WTC11 (cell line): ENCODE data around the gene RAB43. TPM values are rescaled to one million over a fixed set of nuclear protein-coding genes. Genes with fewer than 3 reads are reported as not detected.

ENCODE experiments used
- ATAC-seq: fragments of 200-7000 bp; cut with Tn5 transposase; 2 replicates; pipeline ENCODE4 v1.10.0; 2021; ENCODE audit warnings: mild to moderate bottlenecking, moderate library complexity
- CTCF ChIA-PET: fragments of 300-600 bp; sonication (Branson Sonifier 250); formaldehyde crosslinking; loops from one replicate; lab custom pipeline; 2021; ENCODE audit warnings: antibody characterized with exemption; lab: Charles Lee
- POLR2A ChIA-PET: fragments of 350-600 bp; sonication (Branson Sonifier 250); formaldehyde crosslinking; loops from one replicate; lab custom pipeline; 2021; ENCODE audit warnings: antibody characterized with exemption; lab: Charles Lee
- DNase-seq: peaks from one replicate; pipeline ENCODE4 v3.0.0; 2021; ENCODE audit warnings: low spot score
- H3K27ac Mint-ChIP-seq: 2 replicates; pipeline ENCODE4 v1.8.0; 2021; ENCODE audit warnings: mixed read lengths
- H3K27me3 Mint-ChIP-seq: 2 replicates; pipeline ENCODE4 v1.8.0; 2021; ENCODE audit warnings: low read depth, mild to moderate bottlenecking, moderate library complexity, mixed read lengths
- H3K36me3 Mint-ChIP-seq: 2 replicates; pipeline ENCODE4 v1.8.0; 2021; ENCODE audit warnings: mixed read lengths
- H3K4me1 Mint-ChIP-seq: 2 replicates; pipeline ENCODE4 v1.8.0; 2022; ENCODE audit warnings: mixed read lengths
- H3K4me3 Mint-ChIP-seq: 2 replicates; pipeline ENCODE4 v1.8.0; 2021; ENCODE audit warnings: mild to moderate bottlenecking, moderate library complexity, mixed read lengths
- H3K9me3 Mint-ChIP-seq: 2 replicates; pipeline ENCODE4 v1.8.0; 2021; ENCODE audit warnings: mixed read lengths
- ARID4B ChIP-seq: sonication (generic); formaldehyde crosslinking; IDR thresholded peaks from 2 replicates; pipeline ENCODE4 v1.8.0; 2023; ENCODE audit warnings: missing genetic modification reagents, mild to moderate bottlenecking, borderline replicate concordance
- CREM ChIP-seq: sonication (generic); formaldehyde crosslinking; IDR thresholded peaks from 2 replicates; pipeline ENCODE4 v1.8.1; 2022; ENCODE audit warnings: mild to moderate bottlenecking, missing genetic modification reagents, moderate library complexity
- IRF2 ChIP-seq: sonication (generic); formaldehyde crosslinking; IDR thresholded peaks from 2 replicates; pipeline ENCODE4 v1.8.0; 2022; ENCODE audit warnings: low read depth, missing genetic modification reagents, borderline replicate concordance
- SOX15 ChIP-seq: fragments of 250-450 bp; sonication (Bioruptor Pico); IDR thresholded peaks from 2 replicates; pipeline ENCODE4 v1.9.0; 2021; ENCODE audit warnings: mild to moderate bottlenecking
- SP1 ChIP-seq: sonication (generic); formaldehyde crosslinking; conservative IDR thresholded peaks from 2 replicates; pipeline ENCODE4 v1.8.1; 2022; ENCODE audit warnings: missing genetic modification reagents
- TEAD1 ChIP-seq: sonication (generic); formaldehyde crosslinking; IDR thresholded peaks from 2 replicates; pipeline ENCODE4 v1.8.0; 2022; ENCODE audit warnings: mild to moderate bottlenecking, missing genetic modification reagents
- ZMAT4 ChIP-seq: fragments of 250-450 bp; sonication (Bioruptor Pico); IDR thresholded peaks from 2 replicates; pipeline ENCODE4 v1.9.0; 2021; ENCODE audit warnings: mild to moderate bottlenecking
- ZNF263 ChIP-seq: sonication (generic); formaldehyde crosslinking; IDR thresholded peaks from 2 replicates; pipeline ENCODE4 v1.8.1; 2022; ENCODE audit warnings: low read depth, mild to moderate bottlenecking, moderate library complexity, missing genetic modification reagents
- ZNF416 ChIP-seq: fragments of 250-450 bp; sonication (Bioruptor Pico); IDR thresholded peaks from 2 replicates; pipeline ENCODE4 v1.9.0; 2021; ENCODE audit warnings: mild to moderate bottlenecking, inconsistent platforms
- ZSCAN18 ChIP-seq: fragments of 250-450 bp; sonication (Bioruptor Pico); IDR thresholded peaks from 2 replicates; pipeline ENCODE4 v2.1.2; 2022; ENCODE audit warnings: mild to moderate bottlenecking, moderate library complexity
- total RNA-seq: library from RNA; stranded (reverse); gene quantifications from 3 replicates; pipeline ENCODE4 v1.2.3, GENCODE V29; 2021
- TF ChIP-seq, protein P1 (sequence below): fragments of 200-600 bp; IDR thresholded peaks from 2 replicates; pipeline ENCODE4 v1.8.0; 2022; ENCODE audit warnings: antibody characterized with exemption
- TF ChIP-seq, protein P2 (sequence below): sonication (generic); formaldehyde crosslinking; IDR thresholded peaks from 2 replicates; pipeline ENCODE4 v1.8.1; 2022; ENCODE audit warnings: mild to moderate bottlenecking, moderate library complexity, missing genetic modification reagents
- TF ChIP-seq, protein P3 (sequence below): sonication (generic); formaldehyde crosslinking; IDR thresholded peaks from 2 replicates; pipeline ENCODE4 v1.8.1; 2023; ENCODE audit warnings: mild to moderate bottlenecking, missing genetic modification reagents, moderate library complexity
- TF ChIP-seq, protein P4 (sequence below): fragments of 250-450 bp; sonication (Bioruptor Pico); IDR thresholded peaks from 2 replicates; pipeline ENCODE4 v1.9.0; 2021; ENCODE audit warnings: mild to moderate bottlenecking, borderline replicate concordance
- TF ChIP-seq, protein P5 (sequence below): sonication (generic); formaldehyde crosslinking; IDR thresholded peaks from 2 replicates; pipeline ENCODE4 v1.8.0; 2023; ENCODE audit warnings: mild to moderate bottlenecking, missing genetic modification reagents

The RAB43 gene
- total RNA-seq, 1 experiment from 2014 or later: 34.5 TPM

DNA sequence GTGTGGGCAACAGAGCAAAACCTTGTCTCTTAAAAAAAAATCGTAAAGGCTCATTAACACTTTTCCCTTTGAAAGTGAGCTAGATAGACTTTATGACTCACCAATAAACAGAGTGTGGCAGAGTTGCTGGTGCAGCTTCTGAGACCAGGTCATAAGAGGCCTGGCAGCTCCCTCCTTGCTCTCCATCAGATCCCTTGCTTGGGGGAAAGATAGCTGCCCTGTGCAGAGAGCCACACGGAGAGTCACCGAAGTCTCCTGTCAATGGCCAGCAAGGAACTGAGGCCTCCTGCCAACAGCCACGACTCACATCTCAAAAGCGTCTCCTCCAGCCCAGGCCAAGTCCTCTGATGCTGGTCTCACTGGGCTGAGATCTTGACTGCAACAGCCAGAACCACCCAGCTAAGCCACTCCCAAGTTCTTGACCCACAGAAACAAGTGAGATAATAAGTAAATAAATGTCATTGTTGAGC is 69.7 kb downstream of the RAB43 start:
- POLR2A ChIA-PET: no interaction called here
- CTCF ChIA-PET: interaction anchor here (0.6 to 5.2 kb wide), 9 partner anchors 10 to 197 kb away, joined by 3 to 70 read pairs (median 9); partner anchors contain the start of genes CFAP92, COPG1 and RAB43
- no peak for ATAC-seq
- peaks cover 6% of the 10 kb centered on the region for H3K36me3 Mint-ChIP-seq
- peaks cover 11% of the 10 kb centered on the region for H3K9me3 Mint-ChIP-seq
- H3K27ac Mint-ChIP-seq: no peak overlapping the region
- no peak for DNase-seq
- TF ChIP-seq CREM (CRISPR knock-in tag) (no peak), IRF2 (CRISPR knock-in tag) (no peak), SOX15 (CRISPR knock-in tag) (no peak), TEAD1 (CRISPR knock-in tag) (no peak), ZSCAN18 (CRISPR knock-in tag) (no peak)
- TF ChIP-seq, protein P1, sequence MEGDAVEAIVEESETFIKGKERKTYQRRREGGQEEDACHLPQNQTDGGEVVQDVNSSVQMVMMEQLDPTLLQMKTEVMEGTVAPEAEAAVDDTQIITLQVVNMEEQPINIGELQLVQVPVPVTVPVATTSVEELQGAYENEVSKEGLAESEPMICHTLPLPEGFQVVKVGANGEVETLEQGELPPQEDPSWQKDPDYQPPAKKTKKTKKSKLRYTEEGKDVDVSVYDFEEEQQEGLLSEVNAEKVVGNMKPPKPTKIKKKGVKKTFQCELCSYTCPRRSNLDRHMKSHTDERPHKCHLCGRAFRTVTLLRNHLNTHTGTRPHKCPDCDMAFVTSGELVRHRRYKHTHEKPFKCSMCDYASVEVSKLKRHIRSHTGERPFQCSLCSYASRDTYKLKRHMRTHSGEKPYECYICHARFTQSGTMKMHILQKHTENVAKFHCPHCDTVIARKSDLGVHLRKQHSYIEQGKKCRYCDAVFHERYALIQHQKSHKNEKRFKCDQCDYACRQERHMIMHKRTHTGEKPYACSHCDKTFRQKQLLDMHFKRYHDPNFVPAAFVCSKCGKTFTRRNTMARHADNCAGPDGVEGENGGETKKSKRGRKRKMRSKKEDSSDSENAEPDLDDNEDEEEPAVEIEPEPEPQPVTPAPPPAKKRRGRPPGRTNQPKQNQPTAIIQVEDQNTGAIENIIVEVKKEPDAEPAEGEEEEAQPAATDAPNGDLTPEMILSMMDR: no peak
- no peak overlapping the region for H3K4me3 Mint-ChIP-seq
- H3K4me1 Mint-ChIP-seq: 0 out of 2 replicates have a peak, but pooled peaks cover 3% of the 10 kb centered on the region
- peaks cover 13% of the 10 kb centered on the region for H3K27me3 Mint-ChIP-seq

GRCh38 chr3:129050556-129051295 is 70.9 kb downstream of the RAB43 start:
- ChIA-PET CTCF (interaction anchor here (2.4 to 5.2 kb wide), 2 partner anchors 80 to 195 kb away, joined by 11 to 70 read pairs; no protein-coding TSS in a partner anchor), POLR2A (no interaction called here)
- H3K4me1 Mint-ChIP-seq: 0 out of 2 replicates have a peak, but pooled peaks cover 3% of the 10 kb centered on the region
- ATAC-seq (no peak), DNase-seq (no peak)
- H3K27me3 Mint-ChIP-seq: peaks cover 18% of the 10 kb centered on the region
- H3K4me3 Mint-ChIP-seq: no peak overlapping the region
- peaks cover 11% of the 10 kb centered on the region for H3K9me3 Mint-ChIP-seq
- H3K27ac Mint-ChIP-seq: no peak overlapping the region
- H3K36me3 Mint-ChIP-seq: peaks cover 6% of the 10 kb centered on the region
- TF ChIP-seq, protein P2, sequence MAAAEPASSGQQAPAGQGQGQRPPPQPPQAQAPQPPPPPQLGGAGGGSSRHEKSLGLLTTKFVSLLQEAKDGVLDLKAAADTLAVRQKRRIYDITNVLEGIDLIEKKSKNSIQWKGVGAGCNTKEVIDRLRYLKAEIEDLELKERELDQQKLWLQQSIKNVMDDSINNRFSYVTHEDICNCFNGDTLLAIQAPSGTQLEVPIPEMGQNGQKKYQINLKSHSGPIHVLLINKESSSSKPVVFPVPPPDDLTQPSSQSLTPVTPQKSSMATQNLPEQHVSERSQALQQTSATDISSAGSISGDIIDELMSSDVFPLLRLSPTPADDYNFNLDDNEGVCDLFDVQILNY (CRISPR knock-in tag): no peak
- TF ChIP-seq ARID4B (no peak), SP1 (CRISPR knock-in tag) (no peak), ZMAT4 (CRISPR knock-in tag) (no peak), ZNF263 (no peak), ZNF416 (CRISPR knock-in tag) (no peak)
- TF ChIP-seq, protein P3, sequence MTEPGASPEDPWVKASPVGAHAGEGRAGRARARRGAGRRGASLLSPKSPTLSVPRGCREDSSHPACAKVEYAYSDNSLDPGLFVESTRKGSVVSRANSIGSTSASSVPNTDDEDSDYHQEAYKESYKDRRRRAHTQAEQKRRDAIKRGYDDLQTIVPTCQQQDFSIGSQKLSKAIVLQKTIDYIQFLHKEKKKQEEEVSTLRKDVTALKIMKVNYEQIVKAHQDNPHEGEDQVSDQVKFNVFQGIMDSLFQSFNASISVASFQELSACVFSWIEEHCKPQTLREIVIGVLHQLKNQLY (CRISPR knock-in tag): no peak
- TF ChIP-seq, protein P4, sequence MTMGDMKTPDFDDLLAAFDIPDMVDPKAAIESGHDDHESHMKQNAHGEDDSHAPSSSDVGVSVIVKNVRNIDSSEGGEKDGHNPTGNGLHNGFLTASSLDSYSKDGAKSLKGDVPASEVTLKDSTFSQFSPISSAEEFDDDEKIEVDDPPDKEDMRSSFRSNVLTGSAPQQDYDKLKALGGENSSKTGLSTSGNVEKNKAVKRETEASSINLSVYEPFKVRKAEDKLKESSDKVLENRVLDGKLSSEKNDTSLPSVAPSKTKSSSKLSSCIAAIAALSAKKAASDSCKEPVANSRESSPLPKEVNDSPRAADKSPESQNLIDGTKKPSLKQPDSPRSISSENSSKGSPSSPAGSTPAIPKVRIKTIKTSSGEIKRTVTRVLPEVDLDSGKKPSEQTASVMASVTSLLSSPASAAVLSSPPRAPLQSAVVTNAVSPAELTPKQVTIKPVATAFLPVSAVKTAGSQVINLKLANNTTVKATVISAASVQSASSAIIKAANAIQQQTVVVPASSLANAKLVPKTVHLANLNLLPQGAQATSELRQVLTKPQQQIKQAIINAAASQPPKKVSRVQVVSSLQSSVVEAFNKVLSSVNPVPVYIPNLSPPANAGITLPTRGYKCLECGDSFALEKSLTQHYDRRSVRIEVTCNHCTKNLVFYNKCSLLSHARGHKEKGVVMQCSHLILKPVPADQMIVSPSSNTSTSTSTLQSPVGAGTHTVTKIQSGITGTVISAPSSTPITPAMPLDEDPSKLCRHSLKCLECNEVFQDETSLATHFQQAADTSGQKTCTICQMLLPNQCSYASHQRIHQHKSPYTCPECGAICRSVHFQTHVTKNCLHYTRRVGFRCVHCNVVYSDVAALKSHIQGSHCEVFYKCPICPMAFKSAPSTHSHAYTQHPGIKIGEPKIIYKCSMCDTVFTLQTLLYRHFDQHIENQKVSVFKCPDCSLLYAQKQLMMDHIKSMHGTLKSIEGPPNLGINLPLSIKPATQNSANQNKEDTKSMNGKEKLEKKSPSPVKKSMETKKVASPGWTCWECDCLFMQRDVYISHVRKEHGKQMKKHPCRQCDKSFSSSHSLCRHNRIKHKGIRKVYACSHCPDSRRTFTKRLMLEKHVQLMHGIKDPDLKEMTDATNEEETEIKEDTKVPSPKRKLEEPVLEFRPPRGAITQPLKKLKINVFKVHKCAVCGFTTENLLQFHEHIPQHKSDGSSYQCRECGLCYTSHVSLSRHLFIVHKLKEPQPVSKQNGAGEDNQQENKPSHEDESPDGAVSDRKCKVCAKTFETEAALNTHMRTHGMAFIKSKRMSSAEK: no peak
- TF ChIP-seq, protein P5, sequence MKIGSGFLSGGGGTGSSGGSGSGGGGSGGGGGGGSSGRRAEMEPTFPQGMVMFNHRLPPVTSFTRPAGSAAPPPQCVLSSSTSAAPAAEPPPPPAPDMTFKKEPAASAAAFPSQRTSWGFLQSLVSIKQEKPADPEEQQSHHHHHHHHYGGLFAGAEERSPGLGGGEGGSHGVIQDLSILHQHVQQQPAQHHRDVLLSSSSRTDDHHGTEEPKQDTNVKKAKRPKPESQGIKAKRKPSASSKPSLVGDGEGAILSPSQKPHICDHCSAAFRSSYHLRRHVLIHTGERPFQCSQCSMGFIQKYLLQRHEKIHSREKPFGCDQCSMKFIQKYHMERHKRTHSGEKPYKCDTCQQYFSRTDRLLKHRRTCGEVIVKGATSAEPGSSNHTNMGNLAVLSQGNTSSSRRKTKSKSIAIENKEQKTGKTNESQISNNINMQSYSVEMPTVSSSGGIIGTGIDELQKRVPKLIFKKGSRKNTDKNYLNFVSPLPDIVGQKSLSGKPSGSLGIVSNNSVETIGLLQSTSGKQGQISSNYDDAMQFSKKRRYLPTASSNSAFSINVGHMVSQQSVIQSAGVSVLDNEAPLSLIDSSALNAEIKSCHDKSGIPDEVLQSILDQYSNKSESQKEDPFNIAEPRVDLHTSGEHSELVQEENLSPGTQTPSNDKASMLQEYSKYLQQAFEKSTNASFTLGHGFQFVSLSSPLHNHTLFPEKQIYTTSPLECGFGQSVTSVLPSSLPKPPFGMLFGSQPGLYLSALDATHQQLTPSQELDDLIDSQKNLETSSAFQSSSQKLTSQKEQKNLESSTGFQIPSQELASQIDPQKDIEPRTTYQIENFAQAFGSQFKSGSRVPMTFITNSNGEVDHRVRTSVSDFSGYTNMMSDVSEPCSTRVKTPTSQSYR: no peak
